ENCODE data around the gene PRR16. TPM values are rescaled to one million over a fixed set of nuclear protein-coding genes. Genes with fewer than 3 reads are reported as not detected.
A peak's percentile ranks its signal among the peaks of the same experiment; 100 is the strongest.
"Not testable (repeated sequence)": the region's sequence is repeated elsewhere in the genome, so short reads cannot be mapped to it uniquely, and the experiment has no call there.

PRR16 gene
- total RNA-seq, 1 experiment from 2014 or later = 5.9 TPM

DNA sequence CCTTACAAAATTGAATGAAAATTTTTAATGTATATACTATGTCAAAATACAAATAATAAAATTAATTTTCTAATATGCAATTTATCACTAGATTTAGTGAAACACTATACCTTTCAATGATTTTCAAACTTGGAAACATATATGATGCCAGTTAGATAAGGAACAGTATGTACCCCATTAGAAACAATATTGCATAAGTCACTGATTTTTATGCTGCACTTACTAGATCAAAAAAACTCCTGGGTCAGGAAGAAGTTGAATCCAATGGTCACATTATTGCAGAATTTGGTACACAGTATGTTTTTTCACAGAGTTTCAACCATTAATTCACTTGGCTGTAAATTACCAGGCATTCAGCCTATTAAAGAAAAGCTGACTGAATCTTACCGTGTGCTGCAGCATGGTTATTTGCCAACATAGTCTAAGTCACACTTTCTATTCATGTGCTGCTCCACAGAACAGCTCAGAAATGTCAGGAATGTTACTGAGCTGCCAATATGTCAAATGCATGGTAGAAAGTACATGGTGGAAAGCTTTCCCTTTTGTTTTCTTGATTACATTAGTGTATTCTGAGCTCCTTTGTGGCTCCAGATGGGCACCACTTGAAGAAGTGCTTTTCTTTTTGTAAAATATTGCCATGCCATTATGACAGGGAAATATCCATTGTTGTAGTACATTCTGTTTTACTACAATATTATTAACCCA lies 9.9 kb upstream of the PRR16 start:
- DNase-seq = peak; percentile 61
- no peaks in the 10 kb centered on the region for H3K9me3 ChIP-seq
- H3K4me3 ChIP-seq = no peak overlapping the region
- H3K27me3 ChIP-seq = no peaks in the 10 kb centered on the region
- H3K36me3 ChIP-seq = no peaks in the 10 kb centered on the region

DNA sequence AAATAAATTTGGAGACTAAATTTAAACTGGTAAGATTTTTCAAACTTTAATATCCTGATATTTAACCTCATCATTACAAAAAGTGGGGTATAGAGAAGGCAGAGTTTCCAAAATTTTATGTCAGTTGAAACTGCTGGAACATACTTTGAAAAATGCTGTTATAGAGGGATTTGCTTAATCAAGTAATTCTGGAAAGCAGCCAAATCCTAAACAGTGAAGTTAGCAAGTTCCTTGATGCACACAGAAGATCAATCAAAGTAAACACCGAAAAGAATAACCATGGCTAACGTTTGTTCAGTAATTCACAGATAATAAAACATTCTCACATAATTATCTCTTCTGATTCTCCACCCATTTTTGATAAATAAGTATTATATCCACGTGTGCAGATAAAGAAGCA lies 8.1 kb upstream of the PRR16 start:
- Histone ChIP-seq H3K9me3 (no peaks in the 10 kb centered on the region), H3K27me3 (no peaks in the 10 kb centered on the region), H3K4me3 (no peak overlapping the region), H3K36me3 (no peaks in the 10 kb centered on the region)
- DNase-seq = no peak

- Histone ChIP-seq H3K36me3 (no peaks in the 10 kb centered on the region), H3K4me3 (no peak overlapping the region), H3K9me3 (no peaks in the 10 kb centered on the region), H3K27me3 (no peaks in the 10 kb centered on the region)
- peak; percentile 65 for DNase-seq
Observed at GRCh38 chr5:120457839-120458507, 6.1 kb upstream of the PRR16 start.

GRCh38 chr5:120458508-120458847 lies 5.6 kb upstream of the PRR16 start:
- not testable (repeated sequence) for DNase-seq, H3K9me3 ChIP-seq, H3K36me3 ChIP-seq, H3K27me3 ChIP-seq, H3K4me3 ChIP-seq

GRCh38 chr5:120461251-120461650 lies 2.8 kb upstream of the PRR16 start:
- no peaks in the 10 kb centered on the region for H3K9me3 ChIP-seq

GRCh38 chr5:120463006-120463680 lies 957 bp upstream of the PRR16 start:
- no peak for DNase-seq
- H3K9me3 ChIP-seq = no peaks in the 10 kb centered on the region
- no peaks in the 10 kb centered on the region for H3K27me3 ChIP-seq
- no peaks in the 10 kb centered on the region for H3K36me3 ChIP-seq
- H3K4me3 ChIP-seq = no peak overlapping the region

More at GRCh38 chr5:120461251-120461650, 2.8 kb upstream of the PRR16 start:
- no peaks in the 10 kb centered on the region for H3K27me3 ChIP-seq
- no peaks in the 10 kb centered on the region for H3K36me3 ChIP-seq
- no peak for DNase-seq
- H3K4me3 ChIP-seq = no peak overlapping the region

DNA sequence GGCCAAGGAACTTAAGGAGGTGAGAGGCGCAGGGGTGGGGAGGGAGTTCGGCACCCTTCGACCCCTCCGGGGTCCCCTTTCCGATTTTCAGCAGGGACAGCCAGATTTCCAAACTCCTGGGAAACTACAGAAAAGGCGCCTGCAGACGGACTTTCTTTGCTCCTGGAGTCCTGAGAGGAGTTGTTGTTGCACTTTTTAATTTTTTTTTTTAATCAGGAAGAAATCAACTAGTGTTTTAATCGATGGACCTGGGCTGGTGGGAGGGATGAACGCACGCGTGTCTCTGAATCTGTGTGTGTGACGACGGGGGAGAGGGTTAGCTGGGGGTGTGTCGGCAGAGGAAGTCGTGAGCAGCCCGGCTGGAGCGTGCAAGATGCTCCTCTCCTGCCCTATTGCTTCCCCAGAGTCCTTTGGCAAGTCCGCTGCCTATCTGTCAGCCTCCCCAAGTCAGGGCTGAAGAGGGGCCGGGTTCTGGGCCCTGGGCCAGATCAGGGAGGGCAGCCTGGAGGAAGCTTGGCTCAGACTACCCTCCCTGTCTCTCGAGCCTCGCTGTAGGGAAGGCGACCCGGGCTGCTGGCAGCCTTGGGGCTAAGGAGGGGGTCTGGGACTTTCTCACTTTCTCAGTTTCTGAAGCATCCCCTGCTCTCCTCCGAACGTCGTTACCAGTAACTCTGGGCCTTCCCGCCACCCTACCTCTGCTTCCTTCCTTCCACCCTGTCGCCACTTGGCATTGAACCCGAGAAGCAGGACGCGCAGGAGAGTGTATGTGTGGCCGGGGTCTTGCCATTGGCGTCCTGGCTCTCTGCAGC lies 731 bp downstream of the PRR16 start:
- Histone ChIP-seq H3K9me3 (no peaks in the 10 kb centered on the region), H3K36me3 (no peaks in the 10 kb centered on the region), H3K27me3 (no peaks in the 10 kb centered on the region), H3K4me3 (peak overlapping the region; percentile 56)
- peak; percentile 78 for DNase-seq

DNA sequence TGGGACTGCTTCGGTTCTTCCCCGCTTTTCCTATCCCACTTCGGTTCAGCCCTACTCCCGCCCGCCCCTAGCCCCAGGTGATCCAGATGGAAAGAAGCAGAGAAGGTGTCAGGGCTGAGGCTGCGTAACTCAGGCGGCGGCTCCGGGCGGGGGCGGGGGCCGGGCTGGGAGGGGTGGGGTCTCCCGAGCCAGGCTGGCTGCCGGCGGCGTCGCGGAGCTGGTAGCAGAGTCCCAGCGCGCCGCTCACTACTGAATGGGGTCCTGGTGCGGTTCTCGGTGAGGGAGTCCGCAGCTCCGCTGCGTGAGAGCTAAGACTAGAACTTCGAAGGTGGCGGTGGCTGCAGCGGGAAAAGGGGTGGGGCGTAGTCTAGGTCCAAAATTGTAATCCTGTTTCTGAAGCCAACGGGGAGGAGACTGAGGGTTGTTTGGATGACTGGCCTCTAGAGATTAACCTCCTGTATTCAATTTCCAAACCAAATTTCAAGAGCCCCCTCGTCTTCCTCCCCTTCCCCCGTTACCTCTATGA lies 1.4 kb downstream of the PRR16 start:
- Histone ChIP-seq H3K36me3 (no peaks in the 10 kb centered on the region), H3K9me3 (no peaks in the 10 kb centered on the region), H3K4me3 (peak overlapping the region; percentile 56), H3K27me3 (no peaks in the 10 kb centered on the region)
- peak; percentile 73 for DNase-seq

GRCh38 chr5:120466341-120467006 lies 2.4 kb downstream of the PRR16 start:
- H3K36me3 ChIP-seq = no peaks in the 10 kb centered on the region
- no peaks in the 10 kb centered on the region for H3K27me3 ChIP-seq
- DNase-seq = no peak
- no peaks in the 10 kb centered on the region for H3K9me3 ChIP-seq
- peak overlapping the region; percentile 56 for H3K4me3 ChIP-seq

DNA sequence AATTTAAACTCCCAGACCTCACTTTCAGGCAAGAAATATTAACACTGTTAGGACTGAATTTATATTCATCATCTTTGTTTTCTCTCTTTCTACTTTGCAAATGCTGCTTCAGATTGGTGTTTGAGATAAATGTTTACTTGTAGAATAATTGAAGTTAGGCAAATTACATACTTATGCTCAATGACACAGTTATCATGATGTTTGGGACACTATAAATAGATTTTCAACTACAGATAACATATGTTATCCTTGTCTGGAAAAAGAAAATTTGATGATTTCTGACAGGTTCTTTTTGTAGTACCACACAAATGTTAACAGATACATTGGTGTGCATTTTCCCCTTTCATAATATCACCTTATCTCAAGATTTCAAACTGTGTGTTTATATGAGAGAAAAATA lies 7.9 kb downstream of the PRR16 start:
- DNase-seq = no peak
- H3K9me3 ChIP-seq = no peaks in the 10 kb centered on the region
- H3K4me3 ChIP-seq = no peak overlapping the region
- no peaks in the 10 kb centered on the region for H3K27me3 ChIP-seq
- H3K36me3 ChIP-seq = no peaks in the 10 kb centered on the region

- Histone ChIP-seq H3K27me3 (no peaks in the 10 kb centered on the region), H3K36me3 (no peaks in the 10 kb centered on the region), H3K4me3 (no peak overlapping the region), H3K9me3 (no peaks in the 10 kb centered on the region)
- no peak for DNase-seq
Observed at GRCh38 chr5:120472911-120473310, 8.8 kb downstream of the PRR16 start.

DNA sequence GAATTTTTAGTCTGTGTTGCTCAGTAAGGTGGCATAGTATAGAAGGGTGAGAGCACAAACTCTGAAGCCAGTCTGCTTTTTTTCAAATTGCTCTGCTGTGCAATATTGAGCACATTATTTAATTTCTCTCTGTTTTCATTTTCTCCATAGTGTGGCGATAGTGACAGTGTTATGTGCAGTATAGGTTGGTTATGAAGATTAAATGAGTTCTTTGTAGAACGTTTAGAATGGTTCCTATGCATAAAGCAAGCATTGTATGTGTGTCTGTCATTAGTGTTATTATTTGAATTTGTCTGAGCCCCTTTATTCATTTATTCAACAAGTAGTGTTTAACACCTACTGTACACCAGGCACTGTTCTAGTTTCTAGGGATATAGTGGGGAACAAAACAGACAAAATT lies 9.2 kb downstream of the PRR16 start:
- no peaks in the 10 kb centered on the region for H3K27me3 ChIP-seq
- H3K9me3 ChIP-seq = no peaks in the 10 kb centered on the region
- DNase-seq = no peak
- no peak overlapping the region for H3K4me3 ChIP-seq
- no peaks in the 10 kb centered on the region for H3K36me3 ChIP-seq

DNA sequence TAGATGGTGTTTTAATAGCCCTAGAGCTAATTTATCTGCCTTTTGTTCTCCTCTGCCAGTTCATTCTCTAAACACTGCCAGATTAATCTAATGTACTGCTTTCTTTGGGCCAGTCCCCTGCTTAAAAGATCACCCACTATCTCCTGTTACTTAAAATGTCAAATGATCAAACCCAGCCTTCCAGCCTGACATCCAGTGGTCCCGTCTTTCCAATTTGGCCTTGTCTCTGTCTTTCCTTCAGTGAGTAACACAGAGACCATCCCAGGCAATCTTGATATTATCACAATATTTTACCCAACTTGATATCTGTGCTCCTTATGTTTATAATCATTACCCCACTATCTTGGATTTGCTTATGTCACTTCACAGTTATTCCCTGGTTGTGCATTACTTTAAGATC lies 12.0 kb downstream of the PRR16 start:
- Histone ChIP-seq H3K27me3 (no peaks in the 10 kb centered on the region), H3K9me3 (no peaks in the 10 kb centered on the region), H3K36me3 (no peaks in the 10 kb centered on the region), H3K4me3 (no peak overlapping the region)
- DNase-seq = no peak

DNA sequence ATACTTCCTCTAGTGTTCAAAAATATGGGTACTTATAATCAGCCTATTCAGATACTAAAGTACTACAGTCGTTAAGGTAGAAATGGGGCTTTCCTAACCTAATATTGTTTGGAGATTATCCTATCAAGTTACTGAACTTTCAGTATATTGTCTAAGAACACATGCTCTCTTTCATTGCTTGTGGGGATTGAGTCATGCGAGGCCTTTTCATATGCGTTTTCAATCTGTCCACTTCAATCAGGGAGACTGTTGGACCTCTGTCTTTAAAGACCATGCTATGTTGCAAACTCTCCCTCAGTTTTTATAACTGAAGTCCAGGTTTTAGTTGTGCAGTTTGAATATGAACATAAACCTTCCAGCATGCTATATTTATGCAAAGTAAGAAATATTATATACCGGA lies 15.0 kb downstream of the PRR16 start:
- Histone ChIP-seq H3K27me3 (no peaks in the 10 kb centered on the region), H3K36me3 (no peaks in the 10 kb centered on the region), H3K4me3 (no peak overlapping the region), H3K9me3 (no peaks in the 10 kb centered on the region)
- no peak for DNase-seq

DNA sequence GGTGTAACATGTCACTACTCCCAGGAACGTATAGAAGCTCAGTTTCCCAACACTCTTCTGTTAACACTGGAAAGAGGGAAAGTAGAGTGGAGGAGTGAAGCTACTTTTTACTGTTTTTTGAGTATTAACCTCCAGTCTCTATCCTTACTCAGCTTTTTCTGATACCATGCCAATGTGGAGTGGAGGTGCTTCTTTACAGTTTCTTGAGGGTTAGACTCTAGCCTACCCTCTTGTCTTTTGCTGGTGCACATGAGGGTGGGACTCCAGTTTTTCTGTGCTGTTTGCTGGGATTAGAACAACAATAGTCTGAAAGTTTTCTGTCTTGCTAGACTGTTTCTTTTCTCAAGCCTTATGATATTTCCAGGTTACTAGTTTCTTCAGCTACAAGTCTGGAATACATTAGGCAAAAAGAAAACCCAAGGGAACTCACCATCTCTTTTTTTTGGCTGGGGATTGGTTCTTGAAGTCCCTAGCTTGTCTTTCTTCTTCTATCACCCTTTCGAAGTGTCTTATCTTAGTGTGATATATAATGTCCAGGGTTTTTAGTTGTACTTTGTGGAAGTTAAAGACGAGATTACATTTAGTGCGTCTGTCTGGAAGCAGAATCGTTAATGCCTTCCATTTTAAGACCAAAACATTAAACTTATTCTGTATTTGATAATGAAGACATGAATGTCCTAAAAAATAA lies 35.9 kb downstream of the PRR16 start:
- no peak overlapping the region for H3K4me3 ChIP-seq
- H3K27me3 ChIP-seq = no peaks in the 10 kb centered on the region
- DNase-seq = no peak
- H3K36me3 ChIP-seq = no peaks in the 10 kb centered on the region
- no peaks in the 10 kb centered on the region for H3K9me3 ChIP-seq

GRCh38 chr5:120502531-120502930 lies 38.4 kb downstream of the PRR16 start:
- Histone ChIP-seq H3K4me3 (no peak overlapping the region), H3K9me3 (no peaks in the 10 kb centered on the region), H3K27me3 (no peaks in the 10 kb centered on the region), H3K36me3 (no peaks in the 10 kb centered on the region)
- DNase-seq = no peak
